Measurements from ENCODE around the gene GPR62. TPM values are rescaled to one million over a fixed set of nuclear protein-coding genes. Genes with fewer than 3 reads are reported as not detected.

The GPR62 gene
- total and polyA plus RNA-seq, 9 of the 15 experiments (the other 6 are each of a cell fraction or from before 2014, with no cell fraction given): not detected

DNA sequence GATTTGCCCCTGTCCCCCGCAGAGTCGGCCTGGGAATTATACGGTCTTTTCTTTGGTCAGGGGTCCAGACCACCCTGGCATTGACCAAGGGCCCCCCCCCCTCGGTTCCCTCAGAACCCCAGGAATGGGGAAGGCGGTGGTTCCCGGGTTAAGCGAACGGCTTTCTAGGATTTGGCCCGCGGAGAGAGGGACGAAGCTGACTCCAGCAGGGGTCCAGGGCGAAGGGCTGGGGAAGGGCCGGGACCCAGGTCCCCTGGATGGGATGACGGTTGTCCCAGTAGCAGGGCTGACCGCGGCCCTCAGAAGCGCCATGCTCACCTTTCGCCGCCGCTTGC is 13.8 kb upstream of the GPR62 start:
- DNase-seq (ENCODE audit: extremely low read depth in 1 of 4, low spot score in 3 of 4) (peak in 1 of 4 experiments; percentile 20), FAIRE-seq (no peak), ATAC-seq (no peak)
- H3K9me1 ChIP-seq (ENCODE audit: control insufficient read depth, insufficient read depth, low read length): peaks cover 5% of the 10 kb centered on the region
- intact Hi-C loops (cut with micrococcal nuclease) (loop anchor here (5.0 kb wide), 1 partner anchor 201 kb away; no protein-coding TSS in a partner anchor), in situ Hi-C loops (cut with MboI) (no loop called here)
- TF ChIP-seq FOXP1 (CRISPR knock-in tag; IDR thresholded peaks at IDR 0.05) (0 out of 2 replicates have a peak, but pooled peaks have one; percentile 34), ZNF740 (CRISPR knock-in tag; IDR thresholded peaks at IDR 0.05) (peak; percentile 78; the same call in 1 of the 2 replicates), ZNF740 (tag; IDR thresholded peaks at IDR 0.05) (no peak), HDAC1 (IDR thresholded peaks at IDR 0.05) (peak in 1 of 2 experiments; percentile 61; a peak in 1 of 4 replicates), ZBTB7A (IDR thresholded peaks at IDR 0.05; ENCODE audit: borderline replicate concordance, control insufficient read depth, low read depth, low read length) (0 out of 2 replicates have a peak, but pooled peaks have one; percentile 16), NFATC3 (IDR thresholded peaks at IDR 0.05) (no peak)
- peak overlapping the region; percentile 78 to 92 for H3K9ac ChIP-seq (ENCODE audit: insufficient read depth in 1 of 2, low read depth in 2 of 2, low read length in 2 of 2)
- peak overlapping the region; percentile 61 for H3K27ac ChIP-seq (ENCODE audit: extremely low read depth, low read depth, low read length)
- POLR2A ChIA-PET: interaction anchor here (0.6 to 1.2 kb wide), 7 partner anchors 9 to 218 kb away, joined by 3 to 6 read pairs (median 4); partner anchors contain the start of gene ACY1
- H3K9me3 ChIP-seq (replicated peaks; ENCODE audit: control insufficient read depth, insufficient read depth, low read depth, low read length): no peaks in the 10 kb centered on the region
- CTCF ChIA-PET (ENCODE audit: low intra/inter-chr PET ratio): interaction anchor here (1.0 kb wide), 1 partner anchor 203 kb away, joined by 4 read pairs; no protein-coding TSS in a partner anchor
- 0% methylated on average over 11 of the region's 20 CpGs for WGBS (ENCODE audit: insufficient coverage, low coverage, missing lambda C conversion rate)
- H3K36me3 ChIP-seq (ENCODE audit: control insufficient read depth, insufficient read depth, low read length): peaks cover 41% of the 10 kb centered on the region; the same call in 2 of the 3 replicates
- H3K4me2 ChIP-seq (ENCODE audit: insufficient read depth, low read length): peak overlapping the region; percentile 83
- H4K20me1 ChIP-seq (replicated peaks; ENCODE audit: control insufficient read depth, insufficient read depth, low read length): no peaks in the 10 kb centered on the region
- BruUV-seq (replicated peaks): no TSS peak
- H3K4me1 ChIP-seq (replicated peaks in 1 of 2; ENCODE audit: control insufficient read depth in 2 of 2, insufficient read depth in 2 of 2, low read length in 2 of 2): peaks cover 19 to 33% of the 10 kb centered on the region in 2 experiments; a peak in 4 of 5 replicates
- no peak overlapping the region for H2AFZ ChIP-seq (ENCODE audit: low read depth, low read length)
- H3K79me2 ChIP-seq (ENCODE audit: control insufficient read depth, insufficient read depth, low read length): peaks cover 35% of the 10 kb centered on the region
- no peaks in the 10 kb centered on the region for H3K27me3 ChIP-seq (ENCODE audit: control insufficient read depth in 2 of 2, insufficient read depth in 2 of 2, low read length in 2 of 2)
- H3K4me3 ChIP-seq: peak overlapping the region; percentile 90

Measured in K562 (cell line).